Measurements from ENCODE around the gene BRD3OS. TPM values are rescaled to one million over a fixed set of nuclear protein-coding genes. Genes with fewer than 3 reads are reported as not detected.

Gene BRD3OS
- total RNA-seq, 1 donor: 26.2 TPM

- TF ChIP-seq, protein P1, sequence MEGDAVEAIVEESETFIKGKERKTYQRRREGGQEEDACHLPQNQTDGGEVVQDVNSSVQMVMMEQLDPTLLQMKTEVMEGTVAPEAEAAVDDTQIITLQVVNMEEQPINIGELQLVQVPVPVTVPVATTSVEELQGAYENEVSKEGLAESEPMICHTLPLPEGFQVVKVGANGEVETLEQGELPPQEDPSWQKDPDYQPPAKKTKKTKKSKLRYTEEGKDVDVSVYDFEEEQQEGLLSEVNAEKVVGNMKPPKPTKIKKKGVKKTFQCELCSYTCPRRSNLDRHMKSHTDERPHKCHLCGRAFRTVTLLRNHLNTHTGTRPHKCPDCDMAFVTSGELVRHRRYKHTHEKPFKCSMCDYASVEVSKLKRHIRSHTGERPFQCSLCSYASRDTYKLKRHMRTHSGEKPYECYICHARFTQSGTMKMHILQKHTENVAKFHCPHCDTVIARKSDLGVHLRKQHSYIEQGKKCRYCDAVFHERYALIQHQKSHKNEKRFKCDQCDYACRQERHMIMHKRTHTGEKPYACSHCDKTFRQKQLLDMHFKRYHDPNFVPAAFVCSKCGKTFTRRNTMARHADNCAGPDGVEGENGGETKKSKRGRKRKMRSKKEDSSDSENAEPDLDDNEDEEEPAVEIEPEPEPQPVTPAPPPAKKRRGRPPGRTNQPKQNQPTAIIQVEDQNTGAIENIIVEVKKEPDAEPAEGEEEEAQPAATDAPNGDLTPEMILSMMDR (IDR thresholded peaks at IDR 0.05; ENCODE audit: insufficient read depth, low read length): no peak
- DNase-seq (ENCODE audit: low read depth): no peak
- H3K4me3 ChIP-seq (ENCODE audit: low read depth, low read length): no peak overlapping the region
These were observed 26.0 kb downstream of the BRD3OS start for GRCh38 chr9:134051319-134051718.

- no peak for DNase-seq (ENCODE audit: low read depth)
- no peak overlapping the region for H3K4me3 ChIP-seq (ENCODE audit: low read depth, low read length)
- TF ChIP-seq, protein P1 (IDR thresholded peaks at IDR 0.05; ENCODE audit: insufficient read depth, low read length): no peak
These were observed 27.2 kb downstream of the BRD3OS start for GRCh38 chr9:134052491-134052890.

DNA sequence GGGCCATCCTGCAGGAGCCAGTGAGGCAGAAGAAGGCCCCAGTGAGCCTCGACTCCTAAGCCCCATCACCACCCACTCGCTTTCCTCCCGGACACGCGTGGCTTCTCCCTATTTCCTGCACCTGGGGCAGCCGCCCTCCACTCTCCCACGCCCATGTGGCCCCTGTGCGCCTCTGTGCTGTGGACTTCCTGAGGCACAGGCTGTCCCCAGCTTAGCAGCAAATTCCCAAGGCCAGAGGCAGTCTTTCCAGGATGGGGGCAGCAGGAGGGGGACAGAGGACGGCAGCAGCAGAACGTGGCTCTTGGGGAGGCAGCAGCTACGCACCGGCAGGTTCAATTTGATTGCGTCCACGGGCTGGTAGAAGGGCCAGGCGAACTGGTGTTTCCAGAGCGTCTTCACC lies 27.7 kb downstream of the BRD3OS start:
- no peak for DNase-seq (ENCODE audit: low read depth)
- no peak overlapping the region for H3K4me3 ChIP-seq (ENCODE audit: low read depth, low read length)
- TF ChIP-seq, protein P1 (IDR thresholded peaks at IDR 0.05; ENCODE audit: insufficient read depth, low read length): no peak

DNA sequence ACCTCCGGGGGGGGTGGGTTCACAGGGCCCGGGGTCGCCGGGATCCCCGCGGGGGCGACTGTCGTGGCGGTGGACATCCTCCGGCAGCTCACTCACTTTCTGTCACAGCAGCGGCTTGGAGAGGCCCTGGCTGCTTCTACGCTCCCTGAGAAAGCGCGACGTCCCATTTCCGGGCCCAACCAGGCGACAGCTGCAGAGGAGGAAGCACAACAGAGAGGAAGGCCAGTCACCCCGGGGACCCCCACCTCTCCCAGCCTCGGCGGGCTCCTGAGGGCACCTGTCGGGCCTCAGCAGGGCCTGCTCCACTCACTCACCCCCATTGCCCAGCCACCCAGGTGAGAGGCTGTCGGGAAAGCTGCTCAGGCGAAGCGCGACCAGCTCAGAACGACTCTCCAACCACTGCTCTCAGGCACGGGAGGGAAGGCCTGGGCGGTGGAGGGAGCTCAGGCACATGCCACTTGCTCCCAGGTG lies 28.2 kb downstream of the BRD3OS start:
- H3K4me3 ChIP-seq (ENCODE audit: low read depth, low read length): no peak overlapping the region
- DNase-seq (ENCODE audit: low read depth): no peak

GRCh38 chr9:134053941-134054761 lies 28.9 kb downstream of the BRD3OS start:
- H3K4me3 ChIP-seq (ENCODE audit: low read depth, low read length): no peak overlapping the region
- no peak for DNase-seq (ENCODE audit: low read depth)
- TF ChIP-seq, protein P1 (IDR thresholded peaks at IDR 0.05; ENCODE audit: insufficient read depth, low read length): no peak

More for the DNA sequence above, 28.2 kb downstream of the BRD3OS start:
- TF ChIP-seq, protein P1 (IDR thresholded peaks at IDR 0.05; ENCODE audit: insufficient read depth, low read length): no peak

- DNase-seq (ENCODE audit: low read depth): no peak
- H3K4me3 ChIP-seq (ENCODE audit: low read depth, low read length): no peak overlapping the region
- TF ChIP-seq, protein P1 (IDR thresholded peaks at IDR 0.05; ENCODE audit: insufficient read depth, low read length): no peak
These were observed 29.9 kb downstream of the BRD3OS start for GRCh38 chr9:134054891-134055811.
